Measurements from ENCODE around the gene PITRM1.

PITRM1 gene

DNA sequence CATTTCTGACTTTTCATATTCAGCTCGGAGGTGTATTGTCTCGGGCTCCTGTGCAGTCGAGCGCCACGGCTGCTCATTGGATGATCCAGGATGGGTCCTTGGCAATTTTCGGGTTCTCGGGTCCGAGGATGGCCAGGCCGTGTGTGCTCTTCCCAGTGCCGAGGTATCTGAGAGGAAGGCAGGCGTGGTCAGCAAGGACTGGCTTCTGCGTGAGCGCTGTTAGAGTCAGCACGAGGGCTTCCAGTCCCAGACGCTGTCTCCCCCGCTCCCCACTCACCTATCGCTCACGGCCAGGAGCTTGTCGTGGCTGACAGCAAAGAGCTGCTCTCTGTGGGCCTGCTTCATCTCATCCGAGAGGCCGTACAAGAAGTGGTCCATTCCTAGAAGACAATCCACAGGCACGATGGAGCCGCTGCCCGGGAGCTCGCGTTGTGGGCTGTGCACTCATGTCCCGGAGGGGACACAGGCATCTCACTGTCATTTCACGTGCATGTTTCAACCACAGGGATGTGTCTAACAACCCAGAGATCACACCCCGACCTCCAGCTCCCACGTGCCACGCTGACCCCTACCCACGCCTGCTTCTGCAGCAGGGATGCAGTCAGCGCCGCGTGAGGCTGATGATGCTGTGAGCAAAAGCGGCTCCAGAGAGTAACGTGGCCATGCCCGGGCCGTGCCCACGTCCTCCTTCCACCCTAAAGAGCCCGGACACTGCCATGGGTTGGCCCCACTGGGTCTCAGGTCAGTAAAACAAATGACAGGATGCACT is 34.4 kb downstream of the PITRM1 start:
- DNase-seq (ENCODE audit: low spot score): no peak
- in situ Hi-C loops (cut with MboI; ENCODE audit: low pct_unique_long_range_greater_than_20kb, low sequenced_read_pairs, unreplicated experiment): no loop called here
- TF ChIP-seq, protein P1, sequence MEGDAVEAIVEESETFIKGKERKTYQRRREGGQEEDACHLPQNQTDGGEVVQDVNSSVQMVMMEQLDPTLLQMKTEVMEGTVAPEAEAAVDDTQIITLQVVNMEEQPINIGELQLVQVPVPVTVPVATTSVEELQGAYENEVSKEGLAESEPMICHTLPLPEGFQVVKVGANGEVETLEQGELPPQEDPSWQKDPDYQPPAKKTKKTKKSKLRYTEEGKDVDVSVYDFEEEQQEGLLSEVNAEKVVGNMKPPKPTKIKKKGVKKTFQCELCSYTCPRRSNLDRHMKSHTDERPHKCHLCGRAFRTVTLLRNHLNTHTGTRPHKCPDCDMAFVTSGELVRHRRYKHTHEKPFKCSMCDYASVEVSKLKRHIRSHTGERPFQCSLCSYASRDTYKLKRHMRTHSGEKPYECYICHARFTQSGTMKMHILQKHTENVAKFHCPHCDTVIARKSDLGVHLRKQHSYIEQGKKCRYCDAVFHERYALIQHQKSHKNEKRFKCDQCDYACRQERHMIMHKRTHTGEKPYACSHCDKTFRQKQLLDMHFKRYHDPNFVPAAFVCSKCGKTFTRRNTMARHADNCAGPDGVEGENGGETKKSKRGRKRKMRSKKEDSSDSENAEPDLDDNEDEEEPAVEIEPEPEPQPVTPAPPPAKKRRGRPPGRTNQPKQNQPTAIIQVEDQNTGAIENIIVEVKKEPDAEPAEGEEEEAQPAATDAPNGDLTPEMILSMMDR (IDR thresholded peaks at IDR 0.05; ENCODE audit: extremely low read depth, insufficient read depth, missing control alignments): no peak

DNA sequence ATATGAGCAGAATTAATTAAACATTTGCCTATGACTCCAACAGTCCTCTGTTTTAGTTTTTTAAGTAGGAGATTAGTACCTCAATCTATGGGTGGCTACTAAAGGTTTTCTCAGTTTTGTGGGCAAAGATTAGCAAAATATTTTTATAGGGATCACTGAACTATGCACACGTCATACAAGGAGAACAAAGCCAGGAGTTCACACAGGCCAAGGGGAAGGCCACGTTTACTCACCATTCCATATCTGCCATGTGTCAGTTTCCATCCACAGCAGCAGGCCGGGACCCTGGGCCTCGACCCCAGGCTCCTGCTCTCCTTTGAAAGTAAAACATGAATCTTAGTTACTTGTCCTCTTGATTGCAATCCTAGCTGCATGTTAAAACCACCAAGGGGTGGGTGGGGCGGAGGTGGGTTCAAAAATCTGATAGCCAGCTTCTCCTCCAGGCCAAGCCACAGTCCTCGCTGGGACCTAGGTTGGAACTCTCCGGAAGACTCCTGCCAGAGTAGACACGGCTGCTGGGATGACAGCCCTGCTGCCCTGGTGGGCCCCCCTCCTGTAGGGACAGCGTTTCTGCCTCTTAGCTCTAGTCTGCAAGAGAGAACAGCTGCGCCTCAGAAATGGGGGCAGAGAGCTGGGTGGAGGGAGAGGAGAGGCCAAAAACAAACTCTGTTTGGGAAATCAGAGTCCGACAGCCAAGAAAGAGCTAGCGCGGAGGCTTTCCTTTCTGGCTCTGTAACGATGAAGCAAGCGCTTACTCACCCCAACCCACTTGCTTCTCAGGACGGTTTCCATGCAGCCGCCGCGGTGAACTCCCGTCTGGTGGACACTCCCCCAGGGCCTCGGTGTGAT is 35.6 kb downstream of the PITRM1 start:
- in situ Hi-C loops (cut with MboI; ENCODE audit: low pct_unique_long_range_greater_than_20kb, low sequenced_read_pairs, unreplicated experiment): no loop called here
- TF ChIP-seq, protein P1 (IDR thresholded peaks at IDR 0.05; ENCODE audit: extremely low read depth, insufficient read depth, missing control alignments): no peak
- no peak for DNase-seq (ENCODE audit: low spot score)

DNA sequence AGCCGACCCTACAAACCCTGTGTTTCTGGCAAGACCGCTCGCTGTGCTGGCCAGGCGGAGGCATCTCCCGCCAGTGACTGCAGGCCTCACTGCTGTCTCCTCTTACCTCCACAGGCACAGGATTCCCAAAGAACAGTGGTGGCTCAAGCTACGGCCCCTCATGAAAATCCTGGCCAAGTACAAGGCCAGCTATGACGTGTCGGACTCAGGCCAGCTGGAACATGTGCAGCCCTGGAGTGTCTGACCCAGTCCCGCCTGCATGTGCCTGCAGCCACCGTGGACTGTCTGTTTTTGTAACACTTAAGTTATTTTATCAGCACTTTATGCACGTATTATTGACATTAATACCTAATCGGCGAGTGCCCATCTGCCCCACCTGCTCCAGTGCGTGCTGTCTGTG is 36.2 kb downstream of the PITRM1 start:
- no peak for DNase-seq (ENCODE audit: low spot score)
- in situ Hi-C loops (cut with MboI; ENCODE audit: low pct_unique_long_range_greater_than_20kb, low sequenced_read_pairs, unreplicated experiment): no loop called here
- TF ChIP-seq, protein P1 (IDR thresholded peaks at IDR 0.05; ENCODE audit: extremely low read depth, insufficient read depth, missing control alignments): no peak

DNA sequence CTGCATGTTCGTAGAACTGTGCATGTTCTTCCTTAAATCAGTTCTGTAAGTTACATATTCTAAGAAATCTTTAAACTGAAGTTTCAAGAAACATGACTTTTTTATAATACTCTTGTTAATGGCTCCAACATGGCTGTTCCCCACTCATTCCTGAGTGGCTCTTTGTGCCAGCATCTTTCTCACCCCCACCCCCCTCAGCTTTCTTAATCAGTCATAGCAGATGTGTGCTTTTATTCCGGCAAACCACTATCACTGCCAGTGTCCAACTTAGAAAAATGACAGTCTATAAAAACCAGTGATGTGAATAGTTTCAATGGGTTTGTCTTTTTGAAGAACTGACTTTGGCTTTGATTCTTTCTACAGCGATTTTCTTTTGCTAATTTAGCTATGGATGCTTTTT is 37.6 kb downstream of the PITRM1 start:
- DNase-seq (ENCODE audit: low spot score): no peak
- TF ChIP-seq, protein P1 (IDR thresholded peaks at IDR 0.05; ENCODE audit: extremely low read depth, insufficient read depth, missing control alignments): no peak
- in situ Hi-C loops (cut with MboI; ENCODE audit: low pct_unique_long_range_greater_than_20kb, low sequenced_read_pairs, unreplicated experiment): no loop called here

DNA sequence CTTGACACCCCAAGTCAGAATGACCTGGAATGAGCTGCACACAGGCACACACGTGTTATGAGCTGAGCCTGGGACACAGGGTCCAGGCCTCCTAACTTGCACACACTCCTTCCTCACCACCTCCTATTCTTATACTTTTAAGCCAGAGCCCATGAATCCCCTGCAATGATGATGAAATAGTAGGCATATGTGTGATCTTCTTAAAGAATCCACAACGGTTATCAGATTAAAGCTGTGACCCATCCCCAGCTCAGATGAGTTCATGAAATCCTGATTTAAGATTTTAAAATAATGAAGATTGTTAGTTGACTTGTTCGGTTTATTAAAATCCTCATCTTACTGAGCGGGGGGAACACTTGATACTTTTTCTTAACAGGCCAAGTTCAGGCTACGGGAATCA is 38.6 kb downstream of the PITRM1 start:
- in situ Hi-C loops (cut with MboI; ENCODE audit: low pct_unique_long_range_greater_than_20kb, low sequenced_read_pairs, unreplicated experiment): no loop called here
- TF ChIP-seq, protein P1 (IDR thresholded peaks at IDR 0.05; ENCODE audit: extremely low read depth, insufficient read depth, missing control alignments): no peak

DNA sequence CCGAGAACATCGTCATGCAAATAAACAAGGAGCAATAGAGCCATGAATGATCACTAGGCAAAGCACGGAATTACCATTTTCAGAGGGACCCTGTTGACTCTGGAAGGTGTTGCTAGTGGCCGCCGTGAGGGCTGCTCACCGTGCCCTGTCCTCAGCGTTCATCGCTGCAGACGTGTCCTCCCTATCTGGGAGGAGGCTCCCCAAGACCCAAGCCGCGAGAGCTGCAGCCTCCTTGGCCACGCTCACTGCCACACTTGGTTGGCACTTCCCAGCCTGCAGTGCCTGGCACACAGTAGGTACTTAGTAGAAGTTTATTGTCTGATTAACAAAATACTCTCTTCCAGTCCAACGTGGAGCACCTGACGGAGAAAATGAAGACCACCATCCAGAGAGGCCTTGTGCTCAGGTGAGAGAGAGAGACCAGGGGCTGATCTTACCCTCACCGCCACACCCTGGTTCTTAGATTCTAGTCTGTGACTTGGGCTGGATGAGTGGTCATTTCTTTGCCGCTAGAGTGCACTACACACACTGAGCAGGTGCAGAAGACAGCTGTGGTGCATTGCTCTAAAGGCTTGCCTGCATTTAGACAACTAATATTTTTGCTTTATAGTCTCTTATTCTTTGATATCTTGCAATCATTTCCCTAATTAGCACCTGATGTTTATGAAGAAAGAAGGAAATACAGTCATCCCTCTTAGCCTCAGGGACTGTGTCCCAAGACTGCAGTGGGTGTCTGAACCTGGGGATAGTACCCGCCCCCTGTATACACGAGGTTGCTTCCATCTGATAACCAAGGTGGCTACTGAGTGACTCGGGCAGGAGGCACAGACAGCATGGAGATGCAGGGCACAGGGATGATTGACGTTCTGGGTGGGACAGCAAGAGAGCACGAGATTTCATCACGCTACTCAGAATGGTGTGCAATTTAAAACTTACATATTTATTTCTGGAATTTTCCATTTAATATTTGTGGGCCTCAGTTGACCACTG is 40.3 kb downstream of the PITRM1 start:
- no peak for DNase-seq (ENCODE audit: low spot score)
- in situ Hi-C loops (cut with MboI; ENCODE audit: low pct_unique_long_range_greater_than_20kb, low sequenced_read_pairs, unreplicated experiment): no loop called here
- TF ChIP-seq, protein P1 (IDR thresholded peaks at IDR 0.05; ENCODE audit: extremely low read depth, insufficient read depth, missing control alignments): no peak

More for the DNA sequence above, 38.6 kb downstream of the PITRM1 start:
- no peak for DNase-seq (ENCODE audit: low spot score)

Data from GM13977 (cell line).